IMR-90 (cell line): ENCODE data around the gene FAM131B. TPM values are rescaled to one million over a fixed set of nuclear protein-coding genes. Genes with fewer than 3 reads are reported as not detected.

Experiments
- ATAC-seq: fragments of 200-7000 bp; cut with Tn5 transposase; 2 replicates; pipeline ENCODE4 v1.9.1; 2020; ENCODE audit warnings: low read depth, mild to moderate bottlenecking, moderate library complexity
- BruUV-seq: library from RNA; stranded (reverse); fragments of 400-500 nt; replicated peaks from 2 replicates; lab custom pipeline; 2021; lab: Mats Ljungman, UMichigan
- CTCF ChIA-PET: fragments of 300-600 bp; formaldehyde crosslinking; extraction: SDS; loops from one replicate; lab custom pipeline; 2021; ENCODE audit warnings: antibody characterized with exemption; lab: Yijun Ruan, JAX
- POLR2A ChIA-PET: fragments of 300-600 bp; sonication (Branson Sonifier 250); formaldehyde crosslinking; loops from one replicate; lab custom pipeline; 2022; ENCODE audit warnings: antibody characterized with exemption; ENCODE audit not compliant: unreplicated experiment; lab: Charles Lee
- DNase-seq: peaks from one replicate; pipeline ENCODE4 v3.0.0; 2013
- H2AFZ ChIP-seq: replicated peaks from 2 replicates; pipeline ENCODE3; 2013; ENCODE audit warnings: low read length, mild to moderate bottlenecking; ENCODE audit not compliant: poor library complexity
- H2AK5ac ChIP-seq: 2 replicates; pipeline ENCODE4 v1.6.1; 2013; ENCODE audit warnings: low read depth, low read length, inconsistent platforms
- H2AK9ac ChIP-seq: replicated peaks from 2 replicates; pipeline ENCODE3; 2013; ENCODE audit warnings: mild to moderate bottlenecking, low read depth, low read length, moderate library complexity; ENCODE audit not compliant: poor library complexity
- H2BK120ac ChIP-seq: 2 replicates; pipeline ENCODE4 v1.6.1; 2013; ENCODE audit warnings: low read depth, low read length, inconsistent platforms
- H2BK15ac ChIP-seq: 3 replicates; pipeline ENCODE4 v1.6.1; 2013; ENCODE audit warnings: low read depth, low read length, inconsistent platforms
- H2BK20ac ChIP-seq: 2 replicates; pipeline ENCODE4 v1.6.1; 2013; ENCODE audit warnings: low read depth, mild to moderate bottlenecking, inconsistent platforms, low read length, moderate library complexity
- H2BK5ac ChIP-seq: 2 replicates; pipeline ENCODE4 v1.6.1; 2013; ENCODE audit warnings: mild to moderate bottlenecking, low read depth, low read length, inconsistent platforms; ENCODE audit not compliant: poor library complexity, severe bottlenecking
- H3K14ac ChIP-seq: replicated peaks from 2 replicates; pipeline ENCODE4 v1.6.1; 2013; ENCODE audit warnings: low read depth, low read length, inconsistent platforms
- H3K18ac ChIP-seq: 2 replicates; pipeline ENCODE4 v1.6.1; 2013; ENCODE audit warnings: low read depth, low read length, control low read depth
- H3K23ac ChIP-seq: 2 replicates; pipeline ENCODE4 v1.6.1; 2013; ENCODE audit warnings: low read depth, low read length, inconsistent platforms
- H3K27ac ChIP-seq: 2 replicates; pipeline ENCODE4 v1.5.1; 2013; ENCODE audit warnings: mild to moderate bottlenecking, control low read depth, low read length; ENCODE audit not compliant: insufficient read depth
- H3K27me3 ChIP-seq: 2 replicates; pipeline ENCODE4 v1.6.1; 2013; ENCODE audit warnings: low read length; ENCODE audit not compliant: control insufficient read depth, insufficient read depth
- H3K36me3 ChIP-seq: 2 replicates; pipeline ENCODE4 v1.6.1; 2013; ENCODE audit warnings: low read length, mixed read lengths; ENCODE audit not compliant: control insufficient read depth, insufficient read depth
- H3K4ac ChIP-seq: 2 replicates; pipeline ENCODE4 v1.6.1; 2013; ENCODE audit warnings: low read depth, low read length, inconsistent platforms
- H3K4me1 ChIP-seq: 2 replicates; pipeline ENCODE4 v1.6.1; 2013; ENCODE audit warnings: low read length, mixed read lengths; ENCODE audit not compliant: control insufficient read depth, insufficient read depth
- H3K4me2 ChIP-seq: 2 replicates; pipeline ENCODE4 v1.6.1; 2013; ENCODE audit warnings: low read depth, mild to moderate bottlenecking, control low read depth, low read length, moderate library complexity
- H3K4me3 ChIP-seq: 2 replicates; pipeline ENCODE4 v1.5.1; 2013; ENCODE audit warnings: low read depth, mild to moderate bottlenecking, control low read depth, low read length, moderate library complexity; ENCODE audit not compliant: insufficient read depth
- H3K56ac ChIP-seq: 2 replicates; pipeline ENCODE4 v1.6.1; 2013; ENCODE audit warnings: low read length, inconsistent platforms; ENCODE audit not compliant: insufficient read depth; ENCODE audit errors: extremely low read depth
- H3K79me1 ChIP-seq, 2 experiments: 2 replicates each; pipeline ENCODE4 v1.6.1; 2013; ENCODE audit warnings: low read length in 2 of 2, inconsistent platforms in 1 of 2, low read depth in 1 of 2
- H3K9ac ChIP-seq: 2 replicates; pipeline ENCODE4 v1.6.1; 2013; ENCODE audit warnings: low read depth, low read length, control low read depth
- H3K9me1 ChIP-seq: 2 replicates; pipeline ENCODE4 v1.6.1; 2013; ENCODE audit warnings: low read length, inconsistent platforms; ENCODE audit not compliant: insufficient read depth
- H3K9me3 ChIP-seq: 2 replicates; pipeline ENCODE4 v1.6.1; 2013; ENCODE audit warnings: low read length; ENCODE audit not compliant: control insufficient read depth, insufficient read depth
- H4K20me1 ChIP-seq: 2 replicates; pipeline ENCODE4 v1.6.1; 2013; ENCODE audit warnings: low read length, inconsistent platforms; ENCODE audit not compliant: insufficient read depth
- H4K5ac ChIP-seq: 2 replicates; pipeline ENCODE4 v1.6.1; 2013; ENCODE audit warnings: mild to moderate bottlenecking, low read depth, low read length, control low read depth
- H4K8ac ChIP-seq, 2 experiments: 2 replicates each; pipeline ENCODE4 v1.6.1; 2013; ENCODE audit warnings: low read depth in 2 of 2, low read length in 2 of 2, control low read depth in 1 of 2, inconsistent platforms in 1 of 2
- H4K91ac ChIP-seq: 2 replicates; pipeline ENCODE4 v1.6.1; 2013; ENCODE audit warnings: low read depth, low read length, inconsistent platforms; ENCODE audit not compliant: insufficient read depth
- BHLHE40 ChIP-seq: fragments of 150-350 bp; IDR thresholded peaks from 2 replicates; pipeline ENCODE4 v1.6.1; 2016; ENCODE audit warnings: mild to moderate bottlenecking, low read depth, low read length
- FOS ChIP-seq: fragments of 150-350 bp; IDR thresholded peaks from 2 replicates; pipeline ENCODE4 v1.6.1; 2016; ENCODE audit warnings: low read depth, low read length
- MAFK ChIP-seq: IDR thresholded peaks from 2 replicates; pipeline ENCODE4 v1.6.1; 2012; ENCODE audit warnings: low read depth, low read length, improper control_type of control experiment
- MXI1 ChIP-seq: IDR thresholded peaks from 2 replicates; pipeline ENCODE4 v1.6.1; 2012; ENCODE audit warnings: low read depth, mild to moderate bottlenecking, low read length, moderate library complexity, borderline replicate concordance
- RCOR1 ChIP-seq: IDR thresholded peaks from 2 replicates; pipeline ENCODE4 v1.6.1; 2012; ENCODE audit warnings: mild to moderate bottlenecking, low read length, improper control_type of control experiment; ENCODE audit not compliant: insufficient replicate concordance
- USF2 ChIP-seq: fragments of 150-350 bp; IDR thresholded peaks from 2 replicates; pipeline ENCODE4 v1.6.1; 2017; ENCODE audit warnings: mild to moderate bottlenecking, antibody characterized with exemption, low read length, low read depth
- dilution Hi-C: fragments of 300-500 bp; cut with HindIII; formaldehyde crosslinking; loops from one replicate; pipeline ENCODE4 v1.14.3; 2018; ENCODE audit warnings: low sequenced_read_pairs; ENCODE audit not compliant: unreplicated experiment
- in situ Hi-C: fragments of 300-500 bp; cut with MboI; formaldehyde crosslinking; loops from 3 replicates; pipeline ENCODE4 v1.14.3; 2019; ENCODE audit warnings: low sequenced_read_pairs, inconsistent platforms, mixed read lengths
- intact Hi-C: fragments of 100-400 bp; cut with micrococcal nuclease; formaldehyde crosslinking; loops from 2 replicates; pipeline ENCODE4 v1.10.0; 2022
- polyA plus RNA-seq, 3 experiments: library from polyadenylated mRNA; depleted of rRNA; stranded (reverse); fragments of >200 nt; gene quantifications; 2 replicates each; pipeline ENCODE4 v1.2.3, GENCODE V29; 2012; ENCODE audit warnings: low replicate concordance in 1 of 3
- total RNA-seq: library from RNA; depleted of rRNA; stranded (reverse); fragments of >200 nt; gene quantifications from 2 replicates; pipeline ENCODE4 v1.2.3, GENCODE V29; 2012

Gene FAM131B
- total and polyA plus RNA-seq, 2 of the 4 experiments (the other 2 are of a cell fraction): 3.4 to 4.3 TPM

- H4K8ac ChIP-seq: no peak overlapping the region
- H2BK5ac ChIP-seq: no peak overlapping the region
- H3K56ac ChIP-seq: no peak overlapping the region
- H2BK15ac ChIP-seq: no peak overlapping the region
- intact Hi-C loops: no loop called here
- H3K9me1 ChIP-seq: no peaks in the 10 kb centered on the region
- no peak overlapping the region for H2AK9ac ChIP-seq
- CTCF ChIA-PET: no interaction called here
- no TSS peak for BruUV-seq
- no peak overlapping the region for H2AFZ ChIP-seq
- DNase-seq (no peak), ATAC-seq (no peak)
- dilution Hi-C loops: no loop called here
- no peak overlapping the region for H3K23ac ChIP-seq
- TF ChIP-seq RCOR1 (no peak), USF2 (no peak), BHLHE40 (no peak), MXI1 (no peak), MAFK (no peak), FOS (no peak)
- no peak overlapping the region for H2BK120ac ChIP-seq
- H3K79me1 ChIP-seq: no peaks in the 10 kb centered on the region
- POLR2A ChIA-PET: no interaction called here
- H3K9me3 ChIP-seq: no peaks in the 10 kb centered on the region
- no peak overlapping the region for H2AK5ac ChIP-seq
- no peak overlapping the region for H2BK20ac ChIP-seq
- H3K4ac ChIP-seq: no peak overlapping the region
- H3K9ac ChIP-seq: no peak overlapping the region
- no peak overlapping the region for H3K4me2 ChIP-seq
- no peak overlapping the region for H4K91ac ChIP-seq
- in situ Hi-C loops: no loop called here
- no peak overlapping the region for H3K14ac ChIP-seq
- H3K27ac ChIP-seq: no peak overlapping the region
- no peaks in the 10 kb centered on the region for H3K36me3 ChIP-seq
- H4K5ac ChIP-seq: no peak overlapping the region
- no peak overlapping the region for H3K18ac ChIP-seq
- H3K4me3 ChIP-seq: no peak overlapping the region
- H3K4me1 ChIP-seq: peaks cover 5% of the 10 kb centered on the region; the same call in 1 of the 2 replicates
- H4K20me1 ChIP-seq: no peaks in the 10 kb centered on the region
- H3K27me3 ChIP-seq: peaks cover under 1% of the 10 kb centered on the region; the same call in 1 of the 2 replicates
Observed at GRCh38 chr7:143314127-143314526, 48.4 kb downstream of the FAM131B start.
